ENCODE results near the gene CNTD1.

GRCh38 chr17:42845918-42846593 lies 47.4 kb downstream of the CNTD1 start:
- TF ChIP-seq POLR2AphosphoS5 (IDR thresholded peaks at IDR 0.05; ENCODE audit: low read depth, low read length) (peak; percentile 3; the same call in 1 of the 2 replicates), TCF7L2 (IDR thresholded peaks at IDR 0.05; ENCODE audit: low read depth, low read length) (no peak), CTCF (IDR thresholded peaks at IDR 0.05) (no peak), SIN3A (IDR thresholded peaks at IDR 0.05; ENCODE audit: borderline replicate concordance, insufficient read depth, low read depth, low read length) (no peak)
